Activated naive CD8-positive, alpha-beta T cell treated with anti-CD3 and anti-CD28 coated beads, Interleukin-2, amount 50 U/mL, for 24 hours (primary cell): ENCODE results near the gene KLK11.

Experiments used
- ATAC-seq: fragments of 150-1000 bp; cut with Tn5 transposase; one replicate; pipeline ENCODE4 v1.10.0; 2021
- DNase-seq: peaks from one replicate; pipeline ENCODE4 v3.0.0; 2021
- H3K27ac Mint-ChIP-seq: one replicate; pipeline ENCODE4 v1.8.0; 2021; ENCODE audit warnings: mild to moderate bottlenecking, mixed read lengths
- H3K27me3 Mint-ChIP-seq: one replicate; pipeline ENCODE4 v1.8.0; 2021; ENCODE audit warnings: mixed read lengths
- H3K36me3 Mint-ChIP-seq: one replicate; pipeline ENCODE4 v1.8.0; 2021; ENCODE audit warnings: low read depth, mixed read lengths
- H3K4me1 Mint-ChIP-seq: one replicate; pipeline ENCODE4 v1.8.0; 2021; ENCODE audit warnings: mixed read lengths
- H3K4me3 Mint-ChIP-seq: one replicate; pipeline ENCODE4 v1.8.0; 2021; ENCODE audit warnings: mild to moderate bottlenecking, moderate library complexity, mixed read lengths
- H3K9me3 Mint-ChIP-seq: one replicate; pipeline ENCODE4 v1.8.0; 2021; ENCODE audit warnings: mixed read lengths

The KLK11 gene, protein sequence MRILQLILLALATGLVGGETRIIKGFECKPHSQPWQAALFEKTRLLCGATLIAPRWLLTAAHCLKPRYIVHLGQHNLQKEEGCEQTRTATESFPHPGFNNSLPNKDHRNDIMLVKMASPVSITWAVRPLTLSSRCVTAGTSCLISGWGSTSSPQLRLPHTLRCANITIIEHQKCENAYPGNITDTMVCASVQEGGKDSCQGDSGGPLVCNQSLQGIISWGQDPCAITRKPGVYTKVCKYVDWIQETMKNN

GRCh38 chr19:51026554-51026831 is at the start of gene KLK11:
TSS of gene KLK11 (minus strand) at chr19:51026616. CDS start at chr19:51025631, 985 bp downstream.
- H3K4me1 Mint-ChIP-seq = no peaks in the 10 kb centered on the region
- DNase-seq (no peak), ATAC-seq (no peak)
- no peaks in the 10 kb centered on the region for H3K36me3 Mint-ChIP-seq
- no peak within 1 kb of the TSS for H3K27ac Mint-ChIP-seq
- no peaks in the 10 kb centered on the region for H3K9me3 Mint-ChIP-seq
- peaks cover 42% of the 10 kb centered on the region for H3K27me3 Mint-ChIP-seq
- H3K4me3 Mint-ChIP-seq = no peak within 1 kb of the TSS

DNA sequence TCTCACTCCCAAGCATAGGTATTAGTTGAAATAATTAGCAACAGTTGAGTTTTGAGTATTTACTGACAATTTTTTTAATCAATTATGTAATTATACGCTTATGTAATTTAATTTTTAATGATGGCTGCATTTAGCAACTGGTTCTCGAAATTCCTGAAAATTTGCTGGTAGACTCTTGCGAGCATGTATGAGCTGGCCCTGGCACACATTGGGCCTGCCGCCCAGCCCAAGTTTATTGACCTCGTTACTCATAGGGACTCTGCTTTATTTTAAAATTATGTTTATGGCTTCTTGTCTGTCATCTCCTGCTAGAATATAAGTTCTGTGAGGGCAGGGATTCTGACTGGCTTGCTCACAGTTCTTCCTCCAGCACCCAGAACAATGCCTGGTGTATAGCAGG is 49.6 kb upstream of the KLK11 start:
- peaks cover 17% of the 10 kb centered on the region for H3K9me3 Mint-ChIP-seq
- peaks cover 17% of the 10 kb centered on the region for H3K27me3 Mint-ChIP-seq
- no peak overlapping the region for H3K27ac Mint-ChIP-seq
- H3K4me1 Mint-ChIP-seq = no peaks in the 10 kb centered on the region
- H3K4me3 Mint-ChIP-seq = no peak overlapping the region
- ATAC-seq = no peak
- no peak for DNase-seq
- no peaks in the 10 kb centered on the region for H3K36me3 Mint-ChIP-seq

- Mint-ChIP-seq H3K4me3 (no peak overlapping the region), H3K4me1 (no peaks in the 10 kb centered on the region), H3K9me3 (peaks cover 17% of the 10 kb centered on the region), H3K27ac (no peak overlapping the region), H3K36me3 (no peaks in the 10 kb centered on the region), H3K27me3 (peaks cover 35% of the 10 kb centered on the region)
- ATAC-seq (no peak), DNase-seq (no peak)
Observed at GRCh38 chr19:51071095-51071405, 44.6 kb upstream of the KLK11 start.

- no peaks in the 10 kb centered on the region for H3K4me1 Mint-ChIP-seq
- DNase-seq (no peak), ATAC-seq (no peak)
- peaks cover 17% of the 10 kb centered on the region for H3K9me3 Mint-ChIP-seq
- H3K36me3 Mint-ChIP-seq = no peaks in the 10 kb centered on the region
- no peak overlapping the region for H3K27ac Mint-ChIP-seq
- H3K27me3 Mint-ChIP-seq = peaks cover 39% of the 10 kb centered on the region
- H3K4me3 Mint-ChIP-seq = no peak overlapping the region
Observed at GRCh38 chr19:51070334-51071094, 44.1 kb upstream of the KLK11 start.

- no peak for DNase-seq
- Mint-ChIP-seq H3K27me3 (peaks cover 39% of the 10 kb centered on the region), H3K27ac (no peak overlapping the region), H3K36me3 (no peaks in the 10 kb centered on the region), H3K9me3 (peaks cover under 1% of the 10 kb centered on the region), H3K4me1 (peaks cover 2% of the 10 kb centered on the region), H3K4me3 (no peak overlapping the region)
- ATAC-seq = no peak
Observed at GRCh38 chr19:51066393-51067186, 40.2 kb upstream of the KLK11 start.

GRCh38 chr19:51065221-51065960 is 39.0 kb upstream of the KLK11 start:
- peak overlapping the region; percentile 19 for H3K4me3 Mint-ChIP-seq

DNA sequence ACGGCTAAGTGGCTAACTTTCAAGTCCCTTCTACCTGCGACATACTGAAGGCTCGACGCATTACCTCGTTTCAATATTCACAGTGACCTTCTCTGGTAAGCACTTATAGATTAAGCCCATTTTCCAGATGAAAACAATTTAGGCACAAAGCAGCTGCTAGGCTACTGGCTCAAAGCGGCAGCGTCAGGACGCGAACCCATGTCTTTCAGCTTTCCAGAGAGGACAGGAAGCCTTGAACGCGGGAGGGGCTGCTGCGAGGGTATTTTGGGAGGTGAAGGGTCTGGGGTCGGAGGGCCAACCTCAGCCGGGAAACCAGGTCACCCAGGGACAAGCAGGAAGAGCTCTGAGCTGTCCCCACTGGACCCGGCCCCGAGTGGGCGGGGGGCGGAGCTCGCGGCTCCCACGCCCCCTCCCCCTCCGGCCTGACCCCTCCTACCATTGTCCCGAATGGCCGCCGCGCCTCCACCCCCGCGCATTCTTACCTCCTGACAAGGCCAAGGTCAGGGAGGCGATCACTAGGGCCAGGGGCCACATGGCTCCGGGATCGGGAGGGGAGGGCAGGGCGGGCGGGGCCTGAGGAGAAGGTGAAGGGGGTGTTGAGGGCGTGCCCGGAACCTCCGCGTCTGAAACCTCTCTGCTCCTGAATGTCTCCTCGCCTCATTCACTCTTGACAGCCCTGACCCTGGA is 38.3 kb upstream of the KLK11 start, which contains the start of gene KLK13:
Gene KLK13 (minus strand): TSS at position 559 of the 687 bp plus-strand sequence. CDS start 25 bp downstream, at position 534.
- no peak within 1 kb of the TSS for H3K27ac Mint-ChIP-seq
- H3K4me3 Mint-ChIP-seq = peak within 1 kb of the TSS; percentile 19
- peaks cover 6% of the 10 kb centered on the region for H3K9me3 Mint-ChIP-seq
- ATAC-seq (no peak), DNase-seq (no peak)
- H3K27me3 Mint-ChIP-seq = peaks cover 42% of the 10 kb centered on the region
- H3K36me3 Mint-ChIP-seq = no peaks in the 10 kb centered on the region
- peaks cover 2% of the 10 kb centered on the region for H3K4me1 Mint-ChIP-seq

More at GRCh38 chr19:51065221-51065960, 39.0 kb upstream of the KLK11 start:
- H3K4me1 Mint-ChIP-seq = peaks cover 2% of the 10 kb centered on the region
- no peaks in the 10 kb centered on the region for H3K36me3 Mint-ChIP-seq
- ATAC-seq (no peak), DNase-seq (no peak)
- peaks cover 6% of the 10 kb centered on the region for H3K9me3 Mint-ChIP-seq
- H3K27me3 Mint-ChIP-seq = peaks cover 43% of the 10 kb centered on the region
- no peak overlapping the region for H3K27ac Mint-ChIP-seq

GRCh38 chr19:51063664-51064063 is 37.2 kb upstream of the KLK11 start:
- Mint-ChIP-seq H3K4me3 (no peak overlapping the region), H3K27me3 (peaks cover 42% of the 10 kb centered on the region), H3K27ac (no peak overlapping the region), H3K4me1 (peaks cover 2% of the 10 kb centered on the region), H3K36me3 (no peaks in the 10 kb centered on the region), H3K9me3 (peaks cover 6% of the 10 kb centered on the region)
- ATAC-seq (no peak), DNase-seq (no peak)

GRCh38 chr19:51060973-51061372 is 34.6 kb upstream of the KLK11 start:
- DNase-seq = no peak
- H3K9me3 Mint-ChIP-seq = peaks cover 6% of the 10 kb centered on the region
- H3K4me3 Mint-ChIP-seq = no peak overlapping the region
- peaks cover 29% of the 10 kb centered on the region for H3K27me3 Mint-ChIP-seq
- H3K27ac Mint-ChIP-seq = no peak overlapping the region
- no peaks in the 10 kb centered on the region for H3K36me3 Mint-ChIP-seq
- peaks cover 2% of the 10 kb centered on the region for H3K4me1 Mint-ChIP-seq
- no peak for ATAC-seq

DNA sequence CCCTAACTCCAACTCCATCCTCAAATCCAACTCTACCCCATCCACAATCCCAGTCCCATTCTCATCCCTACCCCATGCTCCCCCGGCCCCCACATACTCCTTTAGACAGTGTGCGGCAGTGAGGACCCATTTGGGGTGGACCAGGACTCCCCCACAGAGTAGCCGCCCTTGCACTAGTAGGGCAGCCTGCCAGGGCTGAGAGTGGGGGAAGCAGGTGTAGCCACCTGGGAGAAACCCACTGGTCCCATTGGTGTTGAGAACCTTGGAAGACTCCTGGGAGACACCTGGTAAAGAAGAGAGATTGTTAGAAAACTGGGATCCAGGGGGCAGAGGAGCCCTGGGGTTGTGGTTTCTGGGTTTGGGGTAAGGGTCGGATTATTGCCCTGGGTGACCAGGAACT is 33.9 kb upstream of the KLK11 start:
- Mint-ChIP-seq H3K27me3 (peaks cover 30% of the 10 kb centered on the region), H3K4me3 (no peak overlapping the region), H3K36me3 (no peaks in the 10 kb centered on the region), H3K4me1 (peaks cover 2% of the 10 kb centered on the region), H3K27ac (no peak overlapping the region), H3K9me3 (peaks cover 6% of the 10 kb centered on the region)
- DNase-seq (no peak), ATAC-seq (no peak)

- DNase-seq (no peak), ATAC-seq (no peak)
- no peak overlapping the region for H3K4me3 Mint-ChIP-seq
- H3K36me3 Mint-ChIP-seq = no peaks in the 10 kb centered on the region
- H3K27me3 Mint-ChIP-seq = peaks cover 29% of the 10 kb centered on the region
- peaks cover 6% of the 10 kb centered on the region for H3K9me3 Mint-ChIP-seq
- H3K4me1 Mint-ChIP-seq = peaks cover 2% of the 10 kb centered on the region
- H3K27ac Mint-ChIP-seq = no peak overlapping the region
Observed at GRCh38 chr19:51059715-51060114, 33.3 kb upstream of the KLK11 start.

- no peak for DNase-seq
- no peak overlapping the region for H3K4me3 Mint-ChIP-seq
- H3K27me3 Mint-ChIP-seq = peaks cover 17% of the 10 kb centered on the region
- H3K9me3 Mint-ChIP-seq = no peaks in the 10 kb centered on the region
- H3K4me1 Mint-ChIP-seq = no peaks in the 10 kb centered on the region
- no peak for ATAC-seq
- no peak overlapping the region for H3K27ac Mint-ChIP-seq
- H3K36me3 Mint-ChIP-seq = no peaks in the 10 kb centered on the region
Observed at GRCh38 chr19:51055866-51056265, 29.4 kb upstream of the KLK11 start.

- no peak for ATAC-seq
- no peak overlapping the region for H3K27ac Mint-ChIP-seq
- no peaks in the 10 kb centered on the region for H3K4me1 Mint-ChIP-seq
- H3K9me3 Mint-ChIP-seq = no peaks in the 10 kb centered on the region
- H3K4me3 Mint-ChIP-seq = no peak overlapping the region
- H3K27me3 Mint-ChIP-seq = peaks cover 31% of the 10 kb centered on the region
- no peak for DNase-seq
- no peaks in the 10 kb centered on the region for H3K36me3 Mint-ChIP-seq
Observed at GRCh38 chr19:51047031-51047335, 20.6 kb upstream of the KLK11 start.

- Mint-ChIP-seq H3K27ac (no peak overlapping the region), H3K27me3 (peaks cover 21% of the 10 kb centered on the region), H3K4me1 (no peaks in the 10 kb centered on the region), H3K4me3 (no peak overlapping the region), H3K36me3 (no peaks in the 10 kb centered on the region), H3K9me3 (no peaks in the 10 kb centered on the region)
- no peak for DNase-seq
- ATAC-seq = no peak
Observed at GRCh38 chr19:51044327-51044726, 17.9 kb upstream of the KLK11 start.
